Peyer's patch (tissue), 4 donors: Measurements from ENCODE around the gene HAGHL. TPM values are rescaled to one million over a fixed set of nuclear protein-coding genes. Genes with fewer than 3 reads are reported as not detected.
"Not testable (repeated sequence)": the region's sequence is repeated elsewhere in the genome, so short reads cannot be mapped to it uniquely, and the experiment has no call there.

Experiments
- DNase-seq, 3 donors: peaks; one replicate each; pipeline ENCODE4 v3.0.0-alpha.2; 2017 to 2019
- H3K27ac ChIP-seq, 4 donors: fragments of 200-600 bp; sonication (generic); one replicate each; pipeline ENCODE4 v1.5.1; 2016 to 2019
- H3K27me3 ChIP-seq, 2 donors: fragments of 200-600 bp; sonication (generic); one replicate each; pipeline ENCODE4 v1.5.1; 2019
- H3K36me3 ChIP-seq, 3 donors: fragments of 200-600 bp; sonication (generic); one replicate each; pipeline ENCODE4 v1.5.1; 2016 to 2019
- H3K4me1 ChIP-seq, 4 donors: fragments of 200-600 bp; sonication (generic); one replicate each; pipeline ENCODE4 v1.5.1; 2016 to 2019
- H3K4me3 ChIP-seq, 4 donors: fragments of 200-600 bp; sonication (generic); 1 replicate in 3 of 4; 2 replicates in 1 of 4; pipeline ENCODE4 v1.5.1; 2016 to 2019; ENCODE audit warnings: mild to moderate bottlenecking in 1 of 4
- H3K9me3 ChIP-seq, 4 donors: fragments of 200-600 bp; sonication (generic); one replicate each; pipeline ENCODE4 v1.5.1; 2016 to 2019; ENCODE audit warnings: mild to moderate bottlenecking in 1 of 4
- POLR2A ChIP-seq, 2 donors: fragments of 450-650 bp; IDR thresholded peaks; one replicate each; pipeline ENCODE4 v1.5.1; 2017; ENCODE audit warnings: antibody characterized with exemption in 2 of 2, mild to moderate bottlenecking in 2 of 2, moderate library complexity in 2 of 2
- total RNA-seq, 4 donors: library from RNA; depleted of rRNA; stranded (reverse); fragments of >200 nt; gene quantifications; one replicate each; pipeline ENCODE4 v1.1.0, GENCODE V29; 2016
- TF ChIP-seq, protein P1 (sequence below), 6 experiments: fragments of 450-650 bp in 4 of 6; fragments of 200-600 bp in 2 of 6; sonication (generic) in 1 of 6; IDR thresholded peaks; one replicate each; pipeline ENCODE4 v1.5.1; 2017 to 2019; ENCODE audit warnings: antibody characterized with exemption in 6 of 6, mild to moderate bottlenecking in 3 of 6, moderate library complexity in 1 of 6

HAGHL gene
- total RNA-seq, 4 donors from 2014 or later: 0.53 to 42.9 (median 3.4) TPM

DNA sequence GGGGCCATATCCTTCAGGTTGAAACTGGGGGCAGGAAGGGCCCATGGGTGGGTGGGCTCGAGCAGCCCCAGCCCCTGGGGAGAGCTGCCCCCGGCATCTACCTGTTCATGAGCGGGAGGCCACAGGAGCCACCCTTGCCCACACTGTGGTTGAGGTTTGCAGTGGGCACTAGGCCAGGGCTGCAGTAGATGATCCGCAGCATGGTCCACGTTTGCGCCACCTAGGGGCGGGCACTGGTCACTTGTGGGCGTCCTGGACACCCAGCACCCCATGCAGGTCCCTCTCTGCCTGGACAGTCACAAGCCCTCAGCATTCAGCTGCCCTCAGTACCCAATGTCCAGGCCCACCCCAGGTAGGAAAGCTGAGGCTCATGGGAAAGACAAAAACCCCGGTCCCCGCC is 40.9 kb upstream of the HAGHL start:
- Histone ChIP-seq H3K4me3 (no peak overlapping the region), H3K27me3 (no peaks in the 10 kb centered on the region), H3K4me1 (peaks cover 0 to 50% (median 32%) of the 10 kb centered on the region in 4 donors), H3K9me3 (no peaks in the 10 kb centered on the region), H3K36me3 (peaks cover 0 to 32% (median 0%) of the 10 kb centered on the region in 3 donors), H3K27ac (no peak overlapping the region)
- TF ChIP-seq, protein P1, sequence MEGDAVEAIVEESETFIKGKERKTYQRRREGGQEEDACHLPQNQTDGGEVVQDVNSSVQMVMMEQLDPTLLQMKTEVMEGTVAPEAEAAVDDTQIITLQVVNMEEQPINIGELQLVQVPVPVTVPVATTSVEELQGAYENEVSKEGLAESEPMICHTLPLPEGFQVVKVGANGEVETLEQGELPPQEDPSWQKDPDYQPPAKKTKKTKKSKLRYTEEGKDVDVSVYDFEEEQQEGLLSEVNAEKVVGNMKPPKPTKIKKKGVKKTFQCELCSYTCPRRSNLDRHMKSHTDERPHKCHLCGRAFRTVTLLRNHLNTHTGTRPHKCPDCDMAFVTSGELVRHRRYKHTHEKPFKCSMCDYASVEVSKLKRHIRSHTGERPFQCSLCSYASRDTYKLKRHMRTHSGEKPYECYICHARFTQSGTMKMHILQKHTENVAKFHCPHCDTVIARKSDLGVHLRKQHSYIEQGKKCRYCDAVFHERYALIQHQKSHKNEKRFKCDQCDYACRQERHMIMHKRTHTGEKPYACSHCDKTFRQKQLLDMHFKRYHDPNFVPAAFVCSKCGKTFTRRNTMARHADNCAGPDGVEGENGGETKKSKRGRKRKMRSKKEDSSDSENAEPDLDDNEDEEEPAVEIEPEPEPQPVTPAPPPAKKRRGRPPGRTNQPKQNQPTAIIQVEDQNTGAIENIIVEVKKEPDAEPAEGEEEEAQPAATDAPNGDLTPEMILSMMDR (IDR thresholded peaks at IDR 0.05): peak in 3 of 6 experiments; percentile 30 to 57 (median 37)
- no peak for TF ChIP-seq POLR2A (IDR thresholded peaks at IDR 0.05)
- peak in 2 of 3 donors; percentile 70 to 78 for DNase-seq

DNA sequence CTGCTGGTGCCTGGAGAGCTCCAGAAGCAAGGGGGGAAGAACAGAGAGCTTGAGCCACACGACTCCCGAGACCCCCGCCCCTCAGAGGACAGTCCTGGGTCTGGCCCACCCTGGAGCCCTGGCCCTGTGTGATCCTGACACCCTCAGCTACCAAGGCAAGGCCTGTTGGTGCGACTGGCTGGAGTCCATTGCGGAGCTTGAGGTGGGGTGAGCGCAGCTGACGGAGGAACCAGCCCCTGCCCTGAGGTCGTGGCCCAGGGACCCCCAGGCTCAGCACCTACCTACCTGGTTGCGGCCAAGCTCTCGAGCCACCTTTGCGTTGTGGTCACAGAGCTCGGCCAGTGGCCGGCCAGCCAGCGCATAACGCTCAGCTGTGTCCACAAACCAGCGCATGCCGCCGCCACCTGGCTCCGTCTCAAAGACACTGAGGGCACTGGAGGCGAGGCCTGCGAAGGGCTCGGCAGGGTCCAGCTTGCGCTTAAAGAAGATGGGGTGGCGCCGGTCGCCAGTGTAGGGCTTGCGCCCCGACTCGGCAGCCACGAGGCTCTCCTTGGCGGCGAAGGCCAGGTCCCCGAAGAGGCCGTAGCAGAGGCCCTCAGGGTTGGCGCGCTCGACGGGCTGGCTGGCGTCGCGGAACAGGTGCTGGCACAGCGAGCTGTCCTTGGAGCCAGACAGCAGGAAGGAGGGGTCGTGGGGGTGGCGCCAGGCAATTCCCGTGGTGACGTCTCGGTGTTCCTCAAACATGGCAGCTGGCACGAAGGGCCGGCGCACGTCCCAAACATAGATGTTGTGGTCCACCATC is 40.2 kb upstream of the HAGHL start:
- H3K4me3 ChIP-seq: no peak overlapping the region
- H3K9me3 ChIP-seq: no peaks in the 10 kb centered on the region
- no peaks in the 10 kb centered on the region for H3K27me3 ChIP-seq
- peaks cover 0 to 28% (median 0%) of the 10 kb centered on the region in 3 donors for H3K36me3 ChIP-seq
- DNase-seq: no peak
- no peak for TF ChIP-seq POLR2A (IDR thresholded peaks at IDR 0.05)
- TF ChIP-seq, protein P1 (IDR thresholded peaks at IDR 0.05): no peak
- H3K4me1 ChIP-seq: peaks cover 0 to 43% (median 25%) of the 10 kb centered on the region in 4 donors
- H3K27ac ChIP-seq: no peak overlapping the region

DNA sequence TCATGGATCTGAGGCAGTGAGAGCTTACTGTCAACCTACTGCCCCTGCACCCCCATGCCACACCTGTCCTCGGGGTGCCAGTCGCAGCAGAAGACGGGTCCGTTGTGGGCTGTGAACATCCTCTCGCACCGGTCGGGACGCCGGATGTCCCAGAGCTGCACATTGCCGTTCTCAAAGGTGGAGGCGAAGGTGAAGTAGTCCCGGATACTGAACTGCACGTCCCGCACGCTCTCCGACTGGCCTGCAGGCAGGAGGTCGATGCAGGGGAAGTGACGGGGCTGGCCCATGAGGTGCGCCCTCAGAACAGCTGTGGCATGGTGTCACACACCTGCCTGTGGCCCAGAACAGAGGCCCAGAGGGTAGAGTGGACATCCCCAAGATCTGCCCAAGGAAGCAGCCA is 39.4 kb upstream of the HAGHL start:
- peaks cover 0 to 35% (median 24%) of the 10 kb centered on the region in 4 donors for H3K4me1 ChIP-seq
- no peak overlapping the region for H3K4me3 ChIP-seq
- peaks cover 0 to 20% (median 0%) of the 10 kb centered on the region in 3 donors for H3K36me3 ChIP-seq
- H3K27me3 ChIP-seq: no peaks in the 10 kb centered on the region
- DNase-seq: no peak
- no peak overlapping the region for H3K27ac ChIP-seq
- TF ChIP-seq POLR2A (IDR thresholded peaks at IDR 0.05): no peak
- no peaks in the 10 kb centered on the region for H3K9me3 ChIP-seq

DNA sequence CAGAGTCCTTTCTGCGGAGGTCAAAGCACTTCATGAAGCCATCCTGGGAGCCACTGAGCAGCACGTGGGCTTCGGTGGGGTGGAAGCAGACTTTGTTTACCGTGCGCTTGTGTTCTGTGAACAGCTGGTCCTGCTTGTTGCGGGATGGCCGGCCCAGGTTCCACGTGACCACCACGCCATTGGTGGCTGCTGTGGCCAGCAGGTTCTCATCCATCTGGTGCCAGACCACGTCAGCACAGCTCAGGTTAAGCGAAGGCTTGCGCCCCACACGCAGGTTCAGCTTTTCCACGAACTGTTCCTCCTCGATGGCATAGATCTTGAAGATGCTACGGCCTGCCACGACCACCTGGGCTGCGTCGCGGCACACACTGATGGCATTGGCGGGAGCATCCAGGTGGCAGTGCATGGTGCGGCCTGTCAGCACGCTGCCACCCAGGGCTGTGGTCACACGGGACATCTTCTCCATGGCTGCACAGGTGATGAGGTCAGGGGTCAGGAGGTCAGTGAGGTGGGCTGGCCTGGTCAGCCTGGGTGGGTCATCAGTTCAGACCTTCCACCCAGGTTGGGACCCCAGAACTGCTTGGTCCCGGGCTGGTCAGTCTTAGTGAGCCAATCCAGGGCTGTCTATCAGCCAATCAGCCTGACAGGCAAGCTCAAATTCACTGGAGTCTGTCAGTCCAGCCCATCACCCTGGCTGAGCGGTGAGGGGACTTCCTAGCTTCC is 37.6 kb upstream of the HAGHL start:
- peak overlapping the region in 3 of 4 donors; percentile 77 to 89 (median 83) for H3K27ac ChIP-seq
- peaks cover 0 to 11% of the 10 kb centered on the region in 2 donors for H3K27me3 ChIP-seq
- H3K4me3 ChIP-seq: peak overlapping the region; percentile 71 to 87 (median 74)
- H3K4me1 ChIP-seq: peaks cover 0 to 30% (median 22%) of the 10 kb centered on the region in 4 donors
- TF ChIP-seq, protein P1 (IDR thresholded peaks at IDR 0.05): no peak
- no peak for TF ChIP-seq POLR2A (IDR thresholded peaks at IDR 0.05)
- H3K36me3 ChIP-seq: peaks cover 0 to 10% (median 0%) of the 10 kb centered on the region in 3 donors
- no peak for DNase-seq
- no peaks in the 10 kb centered on the region for H3K9me3 ChIP-seq

DNA sequence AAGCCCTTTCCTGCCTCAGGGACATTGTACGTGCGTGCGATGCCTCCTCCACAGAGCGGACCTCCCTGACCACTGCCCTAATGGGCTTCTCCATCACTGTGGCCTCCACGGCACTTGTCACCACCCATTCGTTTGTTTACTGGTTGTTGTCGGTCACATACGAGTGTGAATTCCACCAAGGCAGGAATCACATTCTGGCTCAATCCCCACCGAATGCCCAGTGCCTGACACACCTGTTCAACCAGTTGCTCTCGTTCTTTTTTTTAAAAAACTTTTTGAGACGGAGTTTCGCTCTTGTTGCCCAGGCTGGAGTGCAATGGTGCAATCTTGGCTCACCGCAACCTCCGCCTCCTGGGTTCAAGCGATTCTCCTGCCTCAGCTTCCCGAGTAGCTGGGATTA is 35.7 kb upstream of the HAGHL start:
- Histone ChIP-seq H3K4me1 (peaks cover 0 to 39% (median 28%) of the 10 kb centered on the region in 4 donors), H3K36me3 (peaks cover 0 to 10% (median 0%) of the 10 kb centered on the region in 3 donors), H3K27me3 (peaks cover 0 to 25% of the 10 kb centered on the region in 2 donors)
- H3K4me3 ChIP-seq, H3K9me3 ChIP-seq, H3K27ac ChIP-seq, DNase-seq: not testable (repeated sequence)

DNA sequence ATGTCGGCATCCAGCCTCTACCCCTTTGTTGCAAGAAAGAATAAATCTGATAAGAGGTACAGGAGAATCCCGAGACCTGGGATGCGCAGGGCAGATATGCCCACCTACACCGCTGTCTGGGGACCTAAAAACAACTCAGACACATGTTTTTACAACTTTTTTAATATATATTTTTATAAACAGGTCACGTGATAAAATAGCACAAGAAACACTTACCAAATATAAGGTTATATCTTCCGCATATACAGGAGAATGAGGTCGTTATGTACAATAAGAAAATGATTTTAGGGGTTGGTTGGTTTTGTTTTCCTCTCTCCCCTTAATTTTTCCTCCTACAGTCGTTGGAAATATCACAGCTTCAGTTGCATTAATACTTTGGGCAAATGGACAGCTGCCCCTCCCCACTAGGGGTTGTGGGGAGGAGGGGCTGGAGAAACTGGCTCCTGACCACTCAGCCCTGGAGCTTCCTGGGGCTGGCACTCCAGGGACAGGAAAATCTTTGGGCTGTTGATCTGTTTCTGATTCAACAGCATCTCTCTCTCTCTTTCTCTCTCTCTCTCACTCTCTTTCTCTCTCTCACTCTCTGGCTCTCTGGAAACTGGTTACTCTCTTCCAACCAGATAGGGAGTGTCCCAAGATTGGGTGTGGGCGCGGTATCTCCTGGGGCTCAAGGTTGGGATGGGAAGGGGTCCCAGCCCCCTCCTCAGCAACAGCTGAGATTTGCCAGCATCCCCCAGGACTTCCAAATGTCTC is 34.4 kb upstream of the HAGHL start:
- H3K27me3 ChIP-seq: peaks cover 0 to 28% of the 10 kb centered on the region in 2 donors
- no peak overlapping the region for H3K27ac ChIP-seq
- no peak overlapping the region for H3K4me3 ChIP-seq
- peaks cover 0 to 41% (median 28%) of the 10 kb centered on the region in 4 donors for H3K4me1 ChIP-seq
- H3K9me3 ChIP-seq: no peaks in the 10 kb centered on the region
- DNase-seq: no peak
- no peaks in the 10 kb centered on the region for H3K36me3 ChIP-seq
- no peak for TF ChIP-seq POLR2A (IDR thresholded peaks at IDR 0.05)
- TF ChIP-seq, protein P1 (IDR thresholded peaks at IDR 0.05): no peak
